ENCODE results near the gene PLA2G3. TPM values are rescaled to one million over a fixed set of nuclear protein-coding genes. Genes with fewer than 3 reads are reported as not detected.
"Not testable (repeated sequence)": the region's sequence is repeated elsewhere in the genome, so short reads cannot be mapped to it uniquely, and the experiment has no call there.

Gene PLA2G3
- total and polyA plus RNA-seq, 7 donors, result 5.2 TPM; not detected in 6

- no peak for DNase-seq
- WGBS, 2 donors, result 82 to 85% methylated on average over 5 of the region's 5 CpGs
- peaks cover 0 to 65% (median 46%) of the 10 kb centered on the region in 4 donors for H3K4me1 ChIP-seq
- no peaks in the 10 kb centered on the region for H3K27me3 ChIP-seq
- H3K36me3 ChIP-seq, result peaks cover 0 to 6% (median 0%) of the 10 kb centered on the region in 4 donors
- intact Hi-C loops (cut with DNase I), result no loop called here
- no peak overlapping the region for H3K4me3 ChIP-seq
- no peak for TF ChIP-seq EP300 (IDR thresholded peaks at IDR 0.05)
- peak in 2 of 4 donors; percentile 18 to 43 for TF ChIP-seq POLR2AphosphoS5 (IDR thresholded peaks at IDR 0.05)
- TF ChIP-seq POLR2A (IDR thresholded peaks at IDR 0.05), result no peak
- no peak for TF ChIP-seq CTCF (IDR thresholded peaks at IDR 0.05)
- peak overlapping the region; percentile 16 to 76 (median 61) for H3K27ac ChIP-seq
- H3K9me3 ChIP-seq, result no peaks in the 10 kb centered on the region
Observed at GRCh38 chr22:31173386-31174145, 33.3 kb upstream of the PLA2G3 start.

- H3K9me3 ChIP-seq; H3K36me3 ChIP-seq; H3K4me3 ChIP-seq; DNase-seq; intact Hi-C loops (cut with DNase I); H3K27ac ChIP-seq; H3K27me3 ChIP-seq: not testable (repeated sequence)
- WGBS, 2 donors, result 90 to 94% methylated on average over 9 of the region's 9 CpGs
- H3K4me1 ChIP-seq, result peaks cover 0 to 60% (median 43%) of the 10 kb centered on the region in 4 donors
Observed at GRCh38 chr22:31171734-31172133, 31.4 kb upstream of the PLA2G3 start.

- no peak for DNase-seq
- Histone ChIP-seq H3K4me1 (peaks cover 0 to 59% (median 43%) of the 10 kb centered on the region in 4 donors), H3K36me3 (peaks cover 0 to 11% (median 3%) of the 10 kb centered on the region in 4 donors), H3K4me3 (no peak overlapping the region), H3K9me3 (no peaks in the 10 kb centered on the region), H3K27me3 (no peaks in the 10 kb centered on the region), H3K27ac (no peak overlapping the region)
- intact Hi-C loops (cut with DNase I), result no loop called here
- TF ChIP-seq CTCF (IDR thresholded peaks at IDR 0.05), result no peak
- TF ChIP-seq EP300 (IDR thresholded peaks at IDR 0.05), result no peak
- TF ChIP-seq POLR2AphosphoS5 (IDR thresholded peaks at IDR 0.05), result no peak
- TF ChIP-seq POLR2A (IDR thresholded peaks at IDR 0.05), result no peak
- WGBS, 2 donors, result 98 to 99% methylated on average over 4 of the region's 4 CpGs
Observed at GRCh38 chr22:31170971-31171370, 30.7 kb upstream of the PLA2G3 start.

DNA sequence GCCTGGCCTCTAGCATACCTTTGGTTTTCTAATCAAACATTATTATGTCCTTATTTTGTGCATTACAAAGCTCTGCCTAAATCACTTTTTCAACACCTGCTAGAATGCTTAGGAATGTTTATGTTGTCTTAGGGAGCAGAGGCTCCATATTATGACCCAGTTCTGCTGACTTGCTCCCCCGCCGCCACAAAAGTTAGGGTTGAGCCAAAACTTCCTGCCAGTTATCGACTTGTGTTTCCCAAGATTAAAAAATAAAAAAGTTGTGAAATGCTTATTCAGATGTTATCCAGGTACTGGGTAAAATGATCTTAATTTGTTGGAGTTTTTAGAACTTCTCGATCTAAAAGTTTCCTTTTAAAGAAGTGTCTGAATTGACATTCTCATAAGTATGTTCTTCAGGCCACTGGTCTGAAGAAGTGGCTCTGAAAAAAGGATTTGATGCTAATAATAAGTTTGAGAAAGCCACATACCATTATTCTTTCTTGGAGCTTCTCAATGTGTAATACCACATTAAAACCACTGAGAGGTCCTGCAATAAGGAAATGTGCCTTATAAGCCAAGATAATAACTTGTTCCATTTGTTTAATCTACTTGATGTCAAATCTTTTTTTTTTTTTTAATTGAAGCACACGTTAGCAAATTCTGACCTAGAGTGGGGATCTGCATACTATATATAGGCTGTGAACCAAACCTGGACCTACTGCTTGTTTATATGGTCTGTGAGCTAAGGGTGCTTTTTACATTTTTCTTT is 21.9 kb upstream of the PLA2G3 start:
- Histone ChIP-seq H3K27ac (peak overlapping the region in 3 of 4 donors; percentile 94 to 95 (median 94)), H3K4me3 (peak overlapping the region in 1 of 4 donors; percentile 84), H3K36me3 (peaks cover 0 to 38% (median 4%) of the 10 kb centered on the region in 4 donors), H3K9me3 (no peaks in the 10 kb centered on the region), H3K4me1 (peaks cover 0 to 33% (median 27%) of the 10 kb centered on the region in 4 donors), H3K27me3 (no peaks in the 10 kb centered on the region)
- WGBS, 2 donors, result 57 to 65% methylated on average over 5 of the region's 5 CpGs
- DNase-seq, result no peak
- intact Hi-C loops (cut with DNase I), result loop anchor here (5.0 kb wide), 1 partner anchor 50 kb away; the partner anchor contains the start of gene LIMK2
- no peak for TF ChIP-seq POLR2A (IDR thresholded peaks at IDR 0.05)
- no peak for TF ChIP-seq EP300 (IDR thresholded peaks at IDR 0.05)
- no peak for TF ChIP-seq CTCF (IDR thresholded peaks at IDR 0.05)
- TF ChIP-seq POLR2AphosphoS5 (IDR thresholded peaks at IDR 0.05), result no peak

DNA sequence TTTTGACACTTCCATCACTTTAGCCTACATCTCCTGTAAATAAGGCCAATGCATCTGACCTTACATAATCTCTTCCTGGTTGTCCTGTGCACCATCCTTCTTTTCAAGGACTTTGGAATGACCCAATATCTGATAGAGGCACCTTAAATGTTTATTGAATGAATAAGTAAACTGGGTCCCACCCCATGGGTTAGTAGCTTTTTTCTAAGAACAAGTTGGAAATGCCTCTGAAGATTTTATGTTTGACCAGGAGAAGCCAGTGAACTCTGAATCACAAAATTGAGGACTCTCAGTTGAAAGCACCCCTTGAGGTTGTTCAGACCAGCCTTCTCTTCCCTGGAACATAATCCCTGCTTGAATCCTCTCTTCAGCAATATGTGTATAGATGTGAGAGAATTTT is 21.1 kb upstream of the PLA2G3 start:
- Histone ChIP-seq H3K27ac (peak overlapping the region; percentile 94 to 97 (median 94)), H3K27me3 (no peaks in the 10 kb centered on the region), H3K9me3 (no peaks in the 10 kb centered on the region), H3K4me3 (peak overlapping the region in 3 of 4 donors; percentile 76 to 94 (median 84)), H3K4me1 (peaks cover 0 to 33% (median 27%) of the 10 kb centered on the region in 4 donors), H3K36me3 (peaks cover 0 to 31% (median 3%) of the 10 kb centered on the region in 4 donors)
- DNase-seq, result no peak
- intact Hi-C loops (cut with DNase I), result loop anchor here (5.0 kb wide), 1 partner anchor 51 kb away; the partner anchor contains the start of gene LIMK2
- TF ChIP-seq CTCF (IDR thresholded peaks at IDR 0.05) (no peak), POLR2AphosphoS5 (IDR thresholded peaks at IDR 0.05) (no peak), EP300 (IDR thresholded peaks at IDR 0.05) (no peak), POLR2A (IDR thresholded peaks at IDR 0.05) (no peak)
